ENCODE data around the gene TUBG2. TPM values are rescaled to one million over a fixed set of nuclear protein-coding genes. Genes with fewer than 3 reads are reported as not detected.

The TUBG2 gene
- polyA plus RNA-seq, 1 donor from 2014 or later = 24.9 TPM

DNA sequence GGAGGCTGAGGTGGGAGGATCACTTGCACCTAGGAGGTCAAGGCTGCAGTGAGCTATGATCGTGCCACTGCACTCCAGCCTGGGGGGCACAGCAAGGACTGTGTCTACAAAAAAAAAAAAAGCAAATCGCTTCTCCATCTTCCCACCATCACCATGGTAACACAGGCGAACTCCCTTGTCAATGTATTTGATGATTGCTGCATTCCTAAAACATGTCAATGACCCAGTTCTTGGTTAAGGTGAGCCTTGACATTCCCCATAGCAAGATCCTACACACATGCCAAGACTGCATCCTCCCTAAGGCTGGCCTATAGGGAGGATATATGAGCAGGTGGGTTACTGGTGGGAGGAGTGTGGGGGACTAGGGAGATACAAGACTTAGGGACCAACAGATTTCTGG, 35.4 kb downstream of the TUBG2 start:
- Histone ChIP-seq H3K4me3 (ENCODE audit: low read length) (no peak overlapping the region), H3K36me3 (ENCODE audit: insufficient read depth, low read length) (no peaks in the 10 kb centered on the region)

DNA sequence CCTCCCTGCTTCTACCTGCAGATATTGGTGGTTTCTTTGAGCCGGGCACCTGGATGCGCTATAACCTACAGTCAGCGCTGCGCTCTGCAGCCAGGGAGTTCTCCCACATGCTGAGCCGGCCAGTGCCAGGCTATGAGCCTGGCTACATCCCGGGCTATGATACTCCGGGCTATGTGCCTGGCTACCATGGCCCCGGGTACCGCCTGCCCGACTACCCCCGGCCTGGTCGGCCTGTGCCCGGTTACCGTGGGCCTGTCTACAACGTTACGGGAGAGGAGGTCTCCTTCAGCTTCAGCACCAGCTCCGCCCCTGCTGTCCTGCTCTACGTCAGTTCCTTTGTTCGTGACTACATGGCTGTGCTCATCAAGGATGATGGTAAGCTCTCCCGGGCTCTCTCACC, 36.4 kb downstream of the TUBG2 start:
- no peaks in the 10 kb centered on the region for H4K20me1 ChIP-seq (ENCODE audit: insufficient read depth)
- H3K9ac ChIP-seq (ENCODE audit: low read length) = no peak overlapping the region
- no peaks in the 10 kb centered on the region for H3K9me2 ChIP-seq (ENCODE audit: insufficient read depth, low read length)
- no peaks in the 10 kb centered on the region for H3K79me2 ChIP-seq (replicated peaks; ENCODE audit: insufficient read depth, low read length)
- no peak overlapping the region for H2AFZ ChIP-seq (ENCODE audit: low read depth, low read length)
- no peaks in the 10 kb centered on the region for H3K9me3 ChIP-seq (ENCODE audit: low read length)
- no peaks in the 10 kb centered on the region for H3F3A ChIP-seq (ENCODE audit: insufficient read depth, low read length, poor library complexity, severe bottlenecking)
- H3K27ac ChIP-seq (ENCODE audit: low read length) = no peak overlapping the region
- no peak for TF ChIP-seq RAD21 (conservative IDR thresholded peaks at IDR 0.05)
- no peak for TF ChIP-seq EP300 (conservative IDR thresholded peaks at IDR 0.05; ENCODE audit: poor library complexity, severe bottlenecking)
- TF ChIP-seq, protein P1, sequence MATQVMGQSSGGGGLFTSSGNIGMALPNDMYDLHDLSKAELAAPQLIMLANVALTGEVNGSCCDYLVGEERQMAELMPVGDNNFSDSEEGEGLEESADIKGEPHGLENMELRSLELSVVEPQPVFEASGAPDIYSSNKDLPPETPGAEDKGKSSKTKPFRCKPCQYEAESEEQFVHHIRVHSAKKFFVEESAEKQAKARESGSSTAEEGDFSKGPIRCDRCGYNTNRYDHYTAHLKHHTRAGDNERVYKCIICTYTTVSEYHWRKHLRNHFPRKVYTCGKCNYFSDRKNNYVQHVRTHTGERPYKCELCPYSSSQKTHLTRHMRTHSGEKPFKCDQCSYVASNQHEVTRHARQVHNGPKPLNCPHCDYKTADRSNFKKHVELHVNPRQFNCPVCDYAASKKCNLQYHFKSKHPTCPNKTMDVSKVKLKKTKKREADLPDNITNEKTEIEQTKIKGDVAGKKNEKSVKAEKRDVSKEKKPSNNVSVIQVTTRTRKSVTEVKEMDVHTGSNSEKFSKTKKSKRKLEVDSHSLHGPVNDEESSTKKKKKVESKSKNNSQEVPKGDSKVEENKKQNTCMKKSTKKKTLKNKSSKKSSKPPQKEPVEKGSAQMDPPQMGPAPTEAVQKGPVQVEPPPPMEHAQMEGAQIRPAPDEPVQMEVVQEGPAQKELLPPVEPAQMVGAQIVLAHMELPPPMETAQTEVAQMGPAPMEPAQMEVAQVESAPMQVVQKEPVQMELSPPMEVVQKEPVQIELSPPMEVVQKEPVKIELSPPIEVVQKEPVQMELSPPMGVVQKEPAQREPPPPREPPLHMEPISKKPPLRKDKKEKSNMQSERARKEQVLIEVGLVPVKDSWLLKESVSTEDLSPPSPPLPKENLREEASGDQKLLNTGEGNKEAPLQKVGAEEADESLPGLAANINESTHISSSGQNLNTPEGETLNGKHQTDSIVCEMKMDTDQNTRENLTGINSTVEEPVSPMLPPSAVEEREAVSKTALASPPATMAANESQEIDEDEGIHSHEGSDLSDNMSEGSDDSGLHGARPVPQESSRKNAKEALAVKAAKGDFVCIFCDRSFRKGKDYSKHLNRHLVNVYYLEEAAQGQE (IDR thresholded peaks at IDR 0.05; ENCODE audit: borderline replicate concordance) = no peak
- TF ChIP-seq, protein P2, sequence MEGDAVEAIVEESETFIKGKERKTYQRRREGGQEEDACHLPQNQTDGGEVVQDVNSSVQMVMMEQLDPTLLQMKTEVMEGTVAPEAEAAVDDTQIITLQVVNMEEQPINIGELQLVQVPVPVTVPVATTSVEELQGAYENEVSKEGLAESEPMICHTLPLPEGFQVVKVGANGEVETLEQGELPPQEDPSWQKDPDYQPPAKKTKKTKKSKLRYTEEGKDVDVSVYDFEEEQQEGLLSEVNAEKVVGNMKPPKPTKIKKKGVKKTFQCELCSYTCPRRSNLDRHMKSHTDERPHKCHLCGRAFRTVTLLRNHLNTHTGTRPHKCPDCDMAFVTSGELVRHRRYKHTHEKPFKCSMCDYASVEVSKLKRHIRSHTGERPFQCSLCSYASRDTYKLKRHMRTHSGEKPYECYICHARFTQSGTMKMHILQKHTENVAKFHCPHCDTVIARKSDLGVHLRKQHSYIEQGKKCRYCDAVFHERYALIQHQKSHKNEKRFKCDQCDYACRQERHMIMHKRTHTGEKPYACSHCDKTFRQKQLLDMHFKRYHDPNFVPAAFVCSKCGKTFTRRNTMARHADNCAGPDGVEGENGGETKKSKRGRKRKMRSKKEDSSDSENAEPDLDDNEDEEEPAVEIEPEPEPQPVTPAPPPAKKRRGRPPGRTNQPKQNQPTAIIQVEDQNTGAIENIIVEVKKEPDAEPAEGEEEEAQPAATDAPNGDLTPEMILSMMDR (IDR thresholded peaks at IDR 0.05; ENCODE audit: poor library complexity, severe bottlenecking) = no peak
- TF ChIP-seq POLR2AphosphoS5 (IDR thresholded peaks at IDR 0.05) = no peak
- no peak for TF ChIP-seq SMC3 (conservative IDR thresholded peaks at IDR 0.05; ENCODE audit: poor library complexity)
- TF ChIP-seq TAF1 (IDR thresholded peaks at IDR 0.05; ENCODE audit: low read depth) = no peak
- no peak for TF ChIP-seq MXI1 (conservative IDR thresholded peaks at IDR 0.05; ENCODE audit: poor library complexity, severe bottlenecking)
- no peak for TF ChIP-seq EZH2 (IDR thresholded peaks at IDR 0.05; ENCODE audit: borderline replicate concordance, insufficient read depth, low read length, poor library complexity, severe bottlenecking)
- no peak overlapping the region for H3K4me2 ChIP-seq (ENCODE audit: low read length)
- no peaks in the 10 kb centered on the region for H3K36me3 ChIP-seq (ENCODE audit: insufficient read depth, low read length)
- H3K27me3 ChIP-seq (ENCODE audit: insufficient read depth, low read depth, low read length) = no peaks in the 10 kb centered on the region
- no peak overlapping the region for H3K4me3 ChIP-seq (ENCODE audit: low read length)

More for the DNA sequence above, 35.4 kb downstream of the TUBG2 start:
- Histone ChIP-seq H3K27me3 (ENCODE audit: insufficient read depth, low read depth, low read length) (no peaks in the 10 kb centered on the region), H3K9me2 (ENCODE audit: insufficient read depth, low read length) (no peaks in the 10 kb centered on the region), H3F3A (ENCODE audit: insufficient read depth, low read length, poor library complexity, severe bottlenecking) (no peaks in the 10 kb centered on the region), H3K9me3 (ENCODE audit: low read length) (no peaks in the 10 kb centered on the region), H3K9ac (ENCODE audit: low read length) (no peak overlapping the region), H4K20me1 (ENCODE audit: insufficient read depth) (no peaks in the 10 kb centered on the region), H3K4me2 (ENCODE audit: low read length) (no peak overlapping the region), H3K27ac (ENCODE audit: low read length) (no peak overlapping the region), H2AFZ (ENCODE audit: low read depth, low read length) (no peak overlapping the region), H3K79me2 (replicated peaks; ENCODE audit: insufficient read depth, low read length) (no peaks in the 10 kb centered on the region)
- no peak for TF ChIP-seq RAD21 (conservative IDR thresholded peaks at IDR 0.05)
- no peak for TF ChIP-seq SMC3 (conservative IDR thresholded peaks at IDR 0.05; ENCODE audit: poor library complexity)
- no peak for TF ChIP-seq POLR2AphosphoS5 (IDR thresholded peaks at IDR 0.05)
- TF ChIP-seq, protein P1 (IDR thresholded peaks at IDR 0.05; ENCODE audit: borderline replicate concordance) = no peak

Measured in neural cell (in vitro differentiated cells).